ENCODE measurements around the gene HHLA2.

The HHLA2 gene

DNA sequence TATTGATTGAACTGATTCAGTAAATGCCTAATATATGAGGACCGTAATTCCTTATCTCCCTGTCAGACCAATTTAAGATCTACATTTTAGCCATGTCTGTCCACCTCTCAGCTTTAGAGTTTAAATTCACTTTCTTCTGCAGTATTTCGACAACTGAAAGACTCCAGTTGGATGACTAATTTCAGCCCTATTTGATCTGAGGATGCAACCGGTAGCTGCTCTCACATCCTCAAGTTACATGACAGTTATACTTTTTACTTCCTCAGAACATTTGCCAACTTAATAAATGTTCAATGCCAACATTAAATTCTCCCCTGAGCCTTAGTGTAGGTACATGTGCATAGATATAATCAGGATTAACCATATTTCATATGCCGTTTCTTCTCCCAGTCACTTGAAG lies 2.5 kb upstream of the HHLA2 start:
- Histone ChIP-seq H3K9me3 (ENCODE audit: severe bottlenecking) (peaks cover 4% of the 10 kb centered on the region), H3K36me3 (no peaks in the 10 kb centered on the region), H3K4me3 (ENCODE audit: low read depth, low read length) (no peak overlapping the region), H3K27me3 (ENCODE audit: insufficient read depth, low read depth, severe bottlenecking) (no peaks in the 10 kb centered on the region), H3K27ac (no peak overlapping the region)
- TF ChIP-seq, protein P1, sequence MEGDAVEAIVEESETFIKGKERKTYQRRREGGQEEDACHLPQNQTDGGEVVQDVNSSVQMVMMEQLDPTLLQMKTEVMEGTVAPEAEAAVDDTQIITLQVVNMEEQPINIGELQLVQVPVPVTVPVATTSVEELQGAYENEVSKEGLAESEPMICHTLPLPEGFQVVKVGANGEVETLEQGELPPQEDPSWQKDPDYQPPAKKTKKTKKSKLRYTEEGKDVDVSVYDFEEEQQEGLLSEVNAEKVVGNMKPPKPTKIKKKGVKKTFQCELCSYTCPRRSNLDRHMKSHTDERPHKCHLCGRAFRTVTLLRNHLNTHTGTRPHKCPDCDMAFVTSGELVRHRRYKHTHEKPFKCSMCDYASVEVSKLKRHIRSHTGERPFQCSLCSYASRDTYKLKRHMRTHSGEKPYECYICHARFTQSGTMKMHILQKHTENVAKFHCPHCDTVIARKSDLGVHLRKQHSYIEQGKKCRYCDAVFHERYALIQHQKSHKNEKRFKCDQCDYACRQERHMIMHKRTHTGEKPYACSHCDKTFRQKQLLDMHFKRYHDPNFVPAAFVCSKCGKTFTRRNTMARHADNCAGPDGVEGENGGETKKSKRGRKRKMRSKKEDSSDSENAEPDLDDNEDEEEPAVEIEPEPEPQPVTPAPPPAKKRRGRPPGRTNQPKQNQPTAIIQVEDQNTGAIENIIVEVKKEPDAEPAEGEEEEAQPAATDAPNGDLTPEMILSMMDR (IDR thresholded peaks at IDR 0.05; ENCODE audit: low read depth, low read length), result no peak
- DNase-seq, result no peak

DNA sequence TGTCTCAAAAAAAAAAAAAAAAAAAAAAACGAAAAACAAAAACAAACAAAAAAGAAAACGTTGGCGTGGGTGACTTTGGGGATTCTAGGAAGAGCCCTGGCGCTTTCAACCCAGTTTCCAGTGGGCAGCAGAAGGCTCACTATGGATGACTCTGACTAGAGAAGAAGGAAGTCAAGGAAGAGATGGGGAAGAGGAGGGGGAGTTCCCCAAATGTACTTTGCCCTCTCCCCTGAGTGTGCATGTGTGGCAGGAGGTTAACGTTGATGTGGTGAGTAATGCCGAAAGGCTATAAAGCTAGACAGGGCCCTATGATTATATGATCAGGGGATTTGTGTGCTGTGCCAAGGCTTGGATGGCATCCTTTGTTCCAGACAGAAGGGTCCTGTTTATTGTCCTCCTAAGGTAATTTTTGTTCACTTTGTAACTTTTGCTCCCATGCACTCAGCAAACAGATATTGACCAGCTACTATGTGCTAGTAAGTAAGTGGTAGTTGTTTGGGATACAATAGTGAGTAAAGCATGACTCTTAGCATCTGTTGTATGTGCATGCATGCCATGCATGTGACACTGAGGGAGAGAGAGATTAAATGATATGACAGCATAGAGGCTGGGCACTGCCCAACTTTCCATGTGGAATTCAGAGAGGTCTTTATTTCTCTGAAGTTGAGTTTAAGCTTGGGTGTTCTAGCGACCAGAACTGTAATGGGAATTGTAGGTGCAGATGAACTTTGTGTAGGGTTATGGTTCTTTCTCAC lies 750 bp upstream of the HHLA2 start:
- TF ChIP-seq, protein P1 (IDR thresholded peaks at IDR 0.05; ENCODE audit: low read depth, low read length), result no peak
- no peaks in the 10 kb centered on the region for H3K36me3 ChIP-seq
- H3K27me3 ChIP-seq (ENCODE audit: insufficient read depth, low read depth, severe bottlenecking), result no peaks in the 10 kb centered on the region
- peaks cover 1% of the 10 kb centered on the region for H3K9me3 ChIP-seq (ENCODE audit: severe bottlenecking)
- H3K4me3 ChIP-seq (ENCODE audit: low read depth, low read length), result no peak overlapping the region
- no peak for DNase-seq
- H3K27ac ChIP-seq, result no peak overlapping the region

DNA sequence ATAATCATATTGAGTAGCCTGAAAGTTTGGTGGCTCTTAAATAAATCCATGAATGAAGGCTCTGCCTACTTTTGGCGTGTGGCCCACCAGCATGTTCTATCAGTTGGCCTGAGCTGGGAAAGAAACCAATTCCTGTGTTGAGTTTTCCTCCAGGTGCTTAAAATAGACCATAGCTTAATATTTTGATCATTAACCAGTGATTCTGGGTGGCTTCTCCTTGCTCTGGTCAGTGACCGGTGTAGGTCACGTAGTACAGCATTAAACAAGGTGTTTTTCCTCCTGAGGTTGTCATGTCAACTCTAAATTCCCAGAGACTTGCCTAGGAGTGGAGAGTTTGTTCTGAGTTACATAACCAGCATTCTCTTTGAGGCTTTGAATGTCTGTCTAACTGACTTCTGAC lies 1.3 kb downstream of the HHLA2 start:
- H3K4me3 ChIP-seq (ENCODE audit: low read depth, low read length), result no peak overlapping the region
- H3K27me3 ChIP-seq (ENCODE audit: insufficient read depth, low read depth, severe bottlenecking), result no peaks in the 10 kb centered on the region
- TF ChIP-seq, protein P1 (IDR thresholded peaks at IDR 0.05; ENCODE audit: low read depth, low read length), result no peak
- no peak overlapping the region for H3K27ac ChIP-seq
- DNase-seq, result no peak
- no peaks in the 10 kb centered on the region for H3K36me3 ChIP-seq
- H3K9me3 ChIP-seq (ENCODE audit: severe bottlenecking), result no peaks in the 10 kb centered on the region

DNA sequence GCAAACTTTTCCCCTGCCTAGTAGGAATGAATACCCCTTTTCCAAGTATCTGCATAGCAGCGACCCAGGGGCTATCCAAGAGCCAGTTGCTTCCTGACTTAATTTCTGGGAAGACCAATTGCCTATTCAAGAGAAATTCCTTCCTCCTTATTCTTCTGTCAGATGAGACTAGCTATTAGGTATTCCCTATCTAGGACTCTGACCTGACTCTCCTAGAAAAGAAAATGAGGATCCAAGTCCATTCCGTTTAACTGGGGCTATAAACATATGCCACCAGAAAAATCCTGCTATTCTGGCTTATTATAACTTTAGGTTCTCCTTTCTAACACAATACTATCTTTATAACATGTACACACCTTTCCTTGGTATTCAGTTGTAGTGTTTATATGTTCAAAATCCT lies 1.7 kb downstream of the HHLA2 start:
- no peaks in the 10 kb centered on the region for H3K27me3 ChIP-seq (ENCODE audit: insufficient read depth, low read depth, severe bottlenecking)
- DNase-seq, result no peak
- no peaks in the 10 kb centered on the region for H3K36me3 ChIP-seq
- TF ChIP-seq, protein P1 (IDR thresholded peaks at IDR 0.05; ENCODE audit: low read depth, low read length), result no peak
- H3K4me3 ChIP-seq (ENCODE audit: low read depth, low read length), result no peak overlapping the region
- H3K27ac ChIP-seq, result no peak overlapping the region
- H3K9me3 ChIP-seq (ENCODE audit: severe bottlenecking), result no peaks in the 10 kb centered on the region

DNA sequence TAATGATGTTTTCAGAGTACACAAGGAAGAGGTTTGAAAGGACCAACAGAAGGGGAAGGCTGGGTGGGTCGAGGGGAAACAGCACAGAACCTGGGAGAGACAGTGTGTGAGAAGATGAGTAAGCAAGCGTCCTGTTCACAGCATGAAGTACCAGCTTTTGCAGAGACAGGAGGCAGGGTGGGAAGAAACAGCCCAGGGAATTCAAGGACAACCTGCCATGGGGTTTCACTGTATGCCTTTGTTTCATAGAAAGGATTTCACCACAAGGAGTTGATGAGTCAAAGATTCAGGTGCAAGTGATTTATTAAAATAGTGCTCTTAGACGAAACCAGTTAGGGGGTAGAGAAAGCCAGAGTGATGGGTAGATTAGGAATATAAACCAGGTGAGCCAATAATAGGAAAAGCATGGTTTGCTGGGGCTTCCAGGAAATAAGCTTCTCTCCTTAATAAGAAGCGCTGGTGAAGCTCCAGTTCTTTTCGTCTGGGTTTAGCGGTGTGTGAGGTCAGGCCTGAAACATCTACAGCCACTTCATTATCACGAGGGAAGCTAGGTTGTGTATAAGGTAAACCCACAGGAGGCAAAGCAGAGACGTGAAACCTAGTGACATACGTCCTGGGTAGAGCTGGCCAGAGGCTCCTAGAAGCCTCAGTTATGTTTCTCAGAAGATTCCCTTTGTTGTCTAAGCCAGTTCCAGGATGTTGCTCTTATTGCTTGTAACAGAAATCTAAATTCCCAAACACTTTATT lies 3.9 kb downstream of the HHLA2 start:
- no peaks in the 10 kb centered on the region for H3K27me3 ChIP-seq (ENCODE audit: insufficient read depth, low read depth, severe bottlenecking)
- no peak overlapping the region for H3K4me3 ChIP-seq (ENCODE audit: low read depth, low read length)

More for the DNA sequence above, 3.9 kb downstream of the HHLA2 start:
- no peaks in the 10 kb centered on the region for H3K9me3 ChIP-seq (ENCODE audit: severe bottlenecking)
- H3K36me3 ChIP-seq, result no peaks in the 10 kb centered on the region
- no peak for DNase-seq
- TF ChIP-seq, protein P1 (IDR thresholded peaks at IDR 0.05; ENCODE audit: low read depth, low read length), result no peak
- no peak overlapping the region for H3K27ac ChIP-seq
